HK-2 (cell line): ENCODE results near the gene OPCML.

Experiments used
- DNase-seq: peaks from one replicate; pipeline ENCODE4 v3.0.0-alpha.2; 2018; ENCODE audit not compliant: unreplicated experiment

Gene OPCML

DNA sequence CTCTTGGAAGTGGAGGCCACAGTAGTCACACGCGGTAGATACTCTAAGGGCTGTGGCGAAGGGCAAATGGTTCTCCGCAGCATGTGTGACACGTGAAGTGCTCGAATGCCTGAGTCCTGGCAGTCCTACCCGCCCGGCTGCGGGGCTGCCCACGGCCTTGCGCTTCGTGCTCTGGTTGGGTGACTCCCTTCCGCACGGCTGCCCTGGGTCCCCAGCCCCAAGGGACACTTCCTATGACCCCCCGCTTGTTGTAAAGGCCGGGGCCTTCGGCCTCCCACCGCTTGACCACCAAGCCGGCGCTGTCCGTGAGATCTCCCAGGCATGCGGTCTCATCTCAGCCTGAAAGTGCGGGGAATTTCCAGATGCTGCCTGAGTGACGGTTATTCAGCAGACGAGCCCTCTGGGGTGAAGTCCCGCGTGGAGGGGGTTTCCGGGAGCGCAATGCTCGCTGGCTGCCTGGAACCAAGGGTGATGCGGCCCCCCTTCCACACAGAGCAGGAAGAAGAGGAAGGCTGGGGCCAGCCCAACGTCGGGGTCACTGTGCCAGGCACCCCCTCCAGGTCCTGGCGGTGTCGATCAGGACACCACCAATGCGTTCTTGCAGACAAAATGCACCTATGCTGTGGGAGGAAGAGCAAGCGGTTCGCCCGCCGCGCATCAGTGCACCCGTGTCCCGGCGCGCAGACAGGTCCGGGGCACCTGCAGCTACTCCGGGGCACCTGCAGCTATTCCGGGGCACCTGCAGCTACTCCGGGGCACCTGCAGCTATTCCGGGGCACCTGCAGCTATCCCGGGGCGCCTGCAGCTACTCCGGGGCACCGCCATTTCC is 171.2 kb downstream of the OPCML start:
- no peak for DNase-seq

DNA sequence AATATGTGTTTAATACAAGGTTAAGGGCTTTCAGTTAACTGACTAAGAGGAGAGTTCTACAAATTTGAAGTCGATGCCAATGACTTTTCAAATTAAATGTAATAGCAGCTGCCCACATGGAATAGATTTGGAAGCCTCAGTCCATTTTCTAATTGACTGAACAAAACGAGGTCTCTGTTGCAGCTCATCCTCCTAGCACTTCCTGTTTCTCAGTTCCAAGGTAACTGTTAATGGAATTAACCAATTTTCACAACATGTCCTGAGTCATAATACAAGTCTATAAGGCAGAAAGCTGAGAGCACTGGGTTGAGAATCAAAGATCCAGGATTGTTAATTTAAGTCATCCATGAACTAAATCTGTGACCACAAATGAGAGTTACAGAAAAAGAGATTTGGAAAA is 177.2 kb downstream of the OPCML start:
- DNase-seq: no peak

DNA sequence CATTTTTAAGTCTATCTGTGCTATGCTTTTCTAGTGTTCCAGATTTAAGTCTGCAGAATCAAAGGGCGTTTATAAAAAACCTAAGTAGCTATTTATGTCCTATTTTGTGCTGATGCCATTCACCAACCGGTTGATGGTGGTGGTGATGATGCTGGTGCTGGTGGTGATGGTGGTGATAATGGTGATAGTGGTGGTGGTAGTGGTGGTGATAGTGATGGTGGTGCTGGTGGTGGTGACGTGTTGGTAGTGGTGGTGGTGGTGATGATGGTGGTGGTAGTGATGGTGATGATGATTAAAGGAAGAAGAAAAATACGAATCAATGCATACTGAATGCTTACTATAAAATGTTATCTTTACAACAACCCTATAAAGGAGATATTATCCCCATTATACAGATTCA is 178.2 kb downstream of the OPCML start:
- DNase-seq: no peak

DNA sequence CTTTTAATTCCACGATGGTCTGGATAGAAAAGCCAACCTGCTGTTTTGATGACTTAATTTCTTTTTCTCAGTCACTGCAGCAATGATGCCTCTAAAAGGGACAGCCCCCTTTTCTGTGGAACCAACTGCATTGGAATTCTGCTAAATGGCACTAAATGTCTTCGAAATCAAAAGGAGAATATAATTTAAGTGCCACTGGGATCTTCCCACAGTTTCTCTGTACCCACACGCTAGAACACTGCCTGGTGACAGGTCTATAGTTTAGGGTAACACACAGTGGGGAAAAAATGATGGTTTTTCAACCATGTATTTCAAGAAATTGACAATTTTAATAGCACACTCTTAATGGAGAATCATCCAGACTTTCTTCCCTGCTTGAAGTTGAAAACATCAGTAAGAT is 182.3 kb downstream of the OPCML start:
- no peak for DNase-seq

DNA sequence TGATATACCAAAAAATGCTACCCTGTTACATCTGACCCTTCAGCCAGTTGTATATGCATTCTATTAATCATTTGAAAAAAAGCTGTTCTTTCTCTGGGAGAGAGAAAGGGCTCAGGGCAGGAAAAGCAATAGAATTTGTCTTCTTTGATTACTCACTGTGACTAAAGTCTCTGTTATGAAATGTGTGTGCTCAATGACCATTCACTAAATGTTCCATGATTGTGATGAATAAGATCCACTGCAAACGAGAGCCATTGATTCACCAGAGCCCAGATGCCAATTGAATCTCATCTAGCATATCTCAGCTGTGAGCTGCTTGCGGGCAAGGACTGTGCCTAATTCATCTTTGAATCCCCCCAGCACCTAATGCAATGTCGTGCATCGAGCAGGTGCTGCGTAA is 184.3 kb downstream of the OPCML start:
- DNase-seq: no peak

DNA sequence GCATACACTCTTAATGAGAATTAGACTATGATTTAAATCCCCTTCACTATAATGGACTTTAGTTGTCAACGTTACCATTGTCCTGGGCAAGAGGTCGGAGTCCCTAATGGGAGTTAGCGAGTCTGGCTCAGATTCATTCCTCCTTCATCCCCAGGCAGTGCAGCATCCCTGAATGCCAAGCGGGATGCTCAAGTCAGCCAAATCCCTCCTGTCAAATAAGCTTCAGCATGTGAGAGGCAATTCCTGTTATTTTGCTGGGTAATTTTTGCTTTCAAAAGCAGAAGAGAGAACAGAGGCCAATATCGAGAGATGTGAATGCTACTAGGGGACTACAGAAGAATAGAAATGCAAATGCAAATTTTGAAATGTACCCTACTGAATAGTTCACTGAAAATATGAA is 186.2 kb downstream of the OPCML start:
- no peak for DNase-seq

DNA sequence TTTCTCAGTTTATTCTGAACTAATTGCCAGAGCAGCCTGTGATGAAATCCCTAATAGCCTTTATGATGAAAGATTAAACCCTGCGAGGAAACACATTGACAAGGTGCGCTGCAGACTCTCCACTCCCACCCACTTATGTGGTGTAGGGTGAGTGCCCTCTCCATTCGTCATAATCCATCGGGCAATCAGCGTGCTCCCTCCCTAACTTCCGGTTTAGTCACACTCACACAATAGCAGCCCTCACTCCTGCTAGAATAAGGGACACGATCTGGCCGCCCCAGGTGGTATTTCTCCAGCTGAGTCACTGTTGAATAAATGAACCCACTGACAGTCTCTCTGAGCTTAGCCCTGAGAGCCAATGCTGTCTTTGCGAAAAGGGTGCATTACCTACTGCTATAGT is 188.3 kb downstream of the OPCML start:
- DNase-seq: peak; percentile 10

DNA sequence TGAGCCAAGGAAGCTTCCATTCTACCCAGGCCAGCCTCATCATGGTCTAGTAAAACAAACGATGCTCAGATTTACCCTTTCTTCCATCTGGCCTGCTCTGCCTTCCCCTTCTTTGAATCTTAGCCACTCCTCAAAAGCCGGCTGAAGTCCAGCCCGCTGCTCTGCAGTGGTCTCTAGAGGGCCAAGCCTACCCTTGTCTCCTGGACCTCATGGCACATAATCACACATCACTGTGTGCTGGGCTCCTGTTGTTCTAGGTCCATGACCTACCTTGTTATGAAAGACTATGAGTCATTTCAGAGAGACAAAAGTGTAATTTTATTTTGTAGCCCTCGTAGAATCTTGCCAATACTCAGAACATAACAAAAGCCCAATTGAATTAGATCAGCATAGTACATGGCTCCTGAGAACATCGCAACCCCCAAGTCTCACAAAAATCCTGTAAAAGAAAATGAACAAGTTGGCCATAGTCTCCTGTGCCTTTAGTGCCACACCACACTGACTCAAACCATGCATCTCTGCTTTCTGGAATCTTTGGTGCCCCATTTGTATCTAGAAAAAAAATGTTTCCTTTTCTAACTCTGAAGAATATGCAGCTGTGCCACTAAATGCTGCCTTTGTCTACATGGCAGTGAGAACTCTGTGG is 192.7 kb downstream of the OPCML start:
- no peak for DNase-seq

DNA sequence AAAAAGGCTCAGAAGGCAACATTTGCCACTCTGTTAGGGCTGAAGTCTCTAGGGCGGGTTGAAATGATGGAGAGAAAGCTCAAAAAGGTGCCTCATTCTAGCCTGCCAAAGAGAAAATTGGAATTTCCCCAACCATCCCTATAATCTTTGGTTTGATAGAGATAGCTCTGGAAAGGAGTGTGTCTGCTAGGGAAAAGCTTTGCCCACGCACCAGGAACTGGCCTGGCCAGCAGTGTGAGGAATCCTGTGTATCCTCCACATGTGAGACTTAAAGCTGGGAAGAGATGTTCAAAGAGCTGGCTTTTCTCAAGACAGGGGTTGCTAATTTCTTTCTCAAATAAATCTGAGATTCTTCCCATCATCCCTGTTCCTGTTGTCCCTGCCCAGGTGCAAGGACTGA is 193.7 kb downstream of the OPCML start:
- DNase-seq: no peak

DNA sequence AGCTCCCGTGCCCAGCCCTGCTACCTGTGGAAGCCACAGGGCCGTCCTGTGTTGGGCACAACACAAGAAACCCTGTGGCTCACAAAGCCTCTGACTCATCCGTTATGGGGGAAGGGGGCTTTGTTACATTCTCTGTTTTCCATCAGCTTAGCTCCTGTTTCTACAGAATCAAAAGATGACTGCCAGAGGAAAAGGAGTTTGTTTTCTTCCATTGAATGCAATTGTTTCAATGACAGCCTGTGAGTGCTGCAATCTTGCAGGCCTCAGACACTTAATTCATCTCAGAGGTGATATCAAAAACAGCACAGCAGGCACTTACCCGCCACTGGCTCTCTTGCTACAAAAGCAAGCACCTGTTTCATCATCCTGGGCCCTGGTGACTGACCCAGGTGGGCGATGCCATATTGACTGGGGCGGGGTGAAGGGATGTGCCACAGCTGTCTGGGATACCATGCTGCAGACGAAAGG is 194.3 kb downstream of the OPCML start:
- DNase-seq: no peak

DNA sequence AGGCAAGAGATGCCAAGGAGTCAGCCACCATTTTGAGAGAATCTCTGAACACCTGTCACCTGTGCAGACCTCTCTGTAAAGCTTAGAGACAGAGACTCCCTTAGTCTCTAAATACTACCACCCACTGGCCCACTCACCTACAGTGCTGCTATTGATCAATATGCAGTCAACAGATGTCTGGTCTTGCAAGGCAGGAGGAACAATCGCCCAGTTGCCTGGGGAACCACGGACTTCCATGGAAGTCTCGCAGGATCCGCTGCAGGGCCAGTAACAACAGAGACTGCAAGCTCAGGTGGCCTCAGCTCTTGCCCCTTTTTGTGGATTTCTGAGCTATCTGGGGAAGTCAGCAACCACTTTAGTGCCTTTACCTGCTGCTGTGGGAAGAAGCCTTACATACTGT is 195.1 kb downstream of the OPCML start:
- DNase-seq: no peak

DNA sequence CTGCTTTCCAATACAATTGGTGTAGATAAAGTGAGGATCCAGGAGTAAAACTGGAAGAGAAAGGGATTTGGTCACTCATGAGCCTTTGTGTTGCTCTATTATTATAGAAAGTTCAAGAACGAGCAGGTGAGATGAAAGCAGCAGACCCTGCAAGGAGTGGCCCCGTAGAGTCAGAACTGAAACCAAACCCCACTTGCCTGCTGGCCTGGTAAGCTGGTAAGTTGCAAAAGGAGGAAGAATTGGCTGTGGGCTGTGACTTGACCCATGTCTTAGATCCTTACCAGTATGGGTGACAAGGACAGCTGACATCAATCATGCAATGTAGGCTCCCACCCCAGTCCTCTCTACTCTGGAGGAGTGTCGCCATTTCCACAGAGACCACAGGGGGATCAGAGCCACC is 201.3 kb downstream of the OPCML start:
- no peak for DNase-seq

DNA sequence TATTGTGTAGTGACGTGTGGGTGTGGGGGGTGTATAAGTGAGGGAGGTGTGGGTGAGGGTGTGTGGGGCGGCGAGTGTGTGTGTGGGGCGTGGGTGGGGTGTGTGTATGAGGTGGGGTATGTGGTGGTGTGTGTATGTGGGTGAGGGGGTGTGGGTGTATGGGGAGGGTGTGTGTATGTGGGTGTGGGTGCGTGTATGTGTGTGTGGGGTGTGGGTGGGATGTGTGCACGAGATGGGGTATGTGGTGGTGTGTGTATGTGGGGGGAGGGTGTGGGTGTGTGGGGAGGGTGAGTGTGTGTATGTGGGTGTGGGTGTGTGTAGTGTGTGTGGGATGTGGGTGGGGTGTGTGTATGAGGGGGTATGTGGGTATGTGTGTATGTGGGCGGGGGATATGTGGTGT is 205.5 kb downstream of the OPCML start:
- no peak for DNase-seq

DNA sequence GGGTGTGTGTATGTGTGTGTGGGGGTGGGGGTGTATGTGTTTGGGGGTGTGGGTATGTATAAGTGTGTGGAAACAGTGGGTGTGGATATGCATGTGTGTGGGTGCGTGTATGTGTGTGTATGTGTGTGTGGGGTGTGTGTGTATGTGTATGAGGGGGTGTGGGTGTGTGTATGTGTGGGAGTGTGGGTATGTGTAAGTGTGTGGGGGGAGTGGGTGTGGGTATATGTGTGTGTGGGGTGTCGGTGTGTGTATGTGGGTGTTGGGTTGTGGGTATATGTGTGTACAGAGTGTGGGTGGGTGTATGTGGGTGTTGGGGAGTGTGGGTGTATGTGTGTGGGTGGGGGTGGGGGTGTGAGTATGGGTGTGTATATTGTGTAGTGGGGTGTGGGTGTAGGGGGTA is 206.0 kb downstream of the OPCML start:
- DNase-seq: no peak

DNA sequence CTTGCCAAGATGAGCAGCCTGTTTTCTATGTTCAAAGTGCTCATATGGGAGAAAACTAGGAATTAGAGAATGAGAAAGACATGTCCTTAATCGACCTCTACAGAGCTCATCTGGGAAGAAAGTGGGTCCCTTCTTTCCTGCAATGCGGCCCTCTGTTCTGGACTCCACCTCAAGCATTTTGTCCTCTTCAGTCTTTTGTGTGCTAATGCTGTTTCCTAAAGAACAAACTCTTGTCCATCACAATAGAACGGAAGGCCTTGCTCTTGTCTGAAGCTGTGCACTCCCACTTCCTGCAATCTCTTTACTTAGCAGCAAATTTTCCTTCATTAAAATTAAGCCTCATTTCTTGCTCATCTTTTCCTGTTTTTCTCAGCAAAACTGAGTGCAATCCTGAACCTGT is 206.6 kb downstream of the OPCML start:
- no peak for DNase-seq

DNA sequence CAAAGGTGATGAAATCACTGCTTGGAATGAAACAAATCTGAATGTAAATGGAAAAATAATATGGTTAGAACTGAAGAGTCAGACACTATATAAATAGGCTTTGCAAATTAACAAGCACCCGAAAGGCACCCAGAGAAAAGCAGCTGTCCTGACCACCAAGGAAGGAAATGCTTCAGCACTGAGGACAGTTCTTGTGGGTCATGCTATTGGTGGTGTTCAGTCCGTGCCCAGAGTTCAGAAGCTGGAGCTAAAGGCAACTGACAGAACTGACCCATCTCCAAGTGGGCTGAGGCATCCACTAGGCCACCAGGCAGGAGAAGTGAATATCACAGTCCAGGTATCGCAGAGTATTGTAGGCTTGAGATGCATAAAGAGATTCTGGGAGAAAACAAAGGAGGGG is 208.9 kb downstream of the OPCML start:
- DNase-seq: no peak

DNA sequence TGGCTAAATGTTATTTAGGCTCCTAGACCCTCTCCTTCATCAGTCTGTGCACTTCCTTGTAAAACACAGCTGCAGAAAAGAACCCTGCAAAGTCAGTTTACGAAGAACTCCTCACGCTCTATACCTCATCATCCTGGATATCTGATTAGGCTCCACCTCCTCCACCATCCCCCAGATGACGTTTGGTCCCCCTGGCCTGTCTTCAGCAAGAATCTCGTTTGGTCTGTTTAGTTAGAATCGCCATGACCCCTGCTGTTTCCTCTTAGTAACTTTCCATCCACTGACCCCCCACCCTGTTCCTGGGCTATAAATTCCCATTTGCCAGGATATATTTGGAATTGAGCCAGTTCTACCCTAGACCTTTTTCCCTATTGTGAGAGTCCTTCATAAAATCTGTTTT is 214.1 kb downstream of the OPCML start:
- DNase-seq: no peak

DNA sequence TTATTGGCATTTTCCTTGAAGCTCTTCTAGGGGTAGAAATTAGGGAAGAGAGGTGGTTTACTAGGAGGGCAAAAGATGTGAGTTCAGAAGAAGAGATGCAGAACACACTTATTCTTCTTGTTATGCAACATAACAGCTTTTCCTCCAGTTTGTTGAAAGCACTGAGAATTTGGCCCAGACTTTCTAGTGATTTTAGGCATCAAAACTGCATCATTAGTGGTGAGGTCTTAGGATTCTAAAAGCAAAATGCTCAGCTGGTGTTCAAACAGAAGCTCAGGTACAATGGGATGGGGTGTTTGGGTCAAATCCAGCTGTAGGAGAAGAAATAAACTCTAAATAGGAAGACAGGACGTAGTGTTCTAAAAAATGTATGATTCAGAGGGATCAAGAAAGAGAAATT is 221.1 kb downstream of the OPCML start:
- no peak for DNase-seq

DNA sequence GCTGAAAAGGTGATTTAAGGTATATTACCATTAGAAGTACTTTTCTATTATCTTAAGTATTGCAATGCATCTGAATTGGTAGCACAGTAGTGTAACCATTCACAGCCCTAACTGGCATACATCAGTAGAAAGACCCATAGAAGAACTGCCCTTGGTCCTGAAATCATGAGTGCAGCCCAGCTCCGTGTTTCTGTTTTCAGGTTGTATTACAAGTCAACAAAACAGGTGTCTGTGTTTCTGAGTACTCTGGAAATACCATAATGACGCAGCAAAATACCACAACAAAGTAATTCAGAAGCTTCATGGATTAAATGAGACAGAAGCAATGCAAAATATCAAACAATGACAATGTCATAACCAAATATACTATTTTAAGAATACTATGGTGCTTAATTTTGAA is 226.3 kb downstream of the OPCML start:
- no peak for DNase-seq

DNA sequence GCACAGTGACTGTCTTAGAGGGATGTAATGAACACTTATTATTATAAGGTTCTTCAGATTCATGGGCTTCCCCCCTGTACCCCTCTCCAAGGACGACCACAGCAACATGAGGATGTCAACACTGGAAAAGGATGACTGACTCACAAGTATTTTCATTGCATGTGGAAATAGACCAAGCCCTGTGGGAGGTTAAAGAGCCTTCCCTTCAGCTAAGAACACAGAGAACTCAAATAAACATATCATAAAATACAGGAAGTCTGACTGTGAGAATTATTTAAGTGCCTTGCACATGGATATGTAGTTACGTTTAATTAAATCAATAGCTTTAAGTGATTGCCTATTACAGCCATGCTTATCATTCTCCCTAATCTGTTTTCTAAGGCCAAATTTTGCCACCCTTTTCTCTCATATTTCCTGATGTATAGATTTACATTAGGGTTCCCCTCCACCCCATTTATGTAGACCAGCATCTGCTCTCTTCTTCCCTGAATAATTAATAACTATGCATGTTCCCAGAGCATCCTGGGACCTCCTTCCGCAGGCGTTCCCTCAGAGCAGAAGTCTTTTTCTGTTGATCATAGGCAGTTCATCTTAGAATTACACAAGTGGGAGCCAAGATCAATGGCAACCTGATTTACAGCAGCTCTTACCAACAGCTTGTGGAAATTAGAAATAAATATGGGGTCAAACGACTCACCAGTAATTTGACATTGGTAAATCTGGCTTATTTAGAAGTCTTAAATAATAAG is 226.9 kb downstream of the OPCML start:
- no peak for DNase-seq

DNA sequence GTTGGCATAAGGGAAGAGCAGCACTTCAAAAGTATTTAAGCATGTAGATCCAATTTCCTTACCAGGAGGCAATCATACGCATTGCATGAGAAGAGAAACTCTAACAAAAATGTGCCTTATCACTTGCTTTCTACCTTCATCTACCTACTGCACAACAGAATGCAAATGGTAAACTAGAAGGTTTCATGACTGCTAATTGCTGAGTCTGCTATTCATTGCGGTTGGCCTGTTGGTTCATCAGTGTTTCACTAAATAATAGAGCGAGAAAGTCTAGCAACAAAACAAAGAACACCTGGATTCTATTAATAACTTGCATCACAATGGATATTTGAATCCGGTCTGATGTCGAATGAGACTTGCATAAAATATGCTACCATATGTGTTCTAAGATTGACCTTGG is 229.0 kb downstream of the OPCML start:
- no peak for DNase-seq

DNA sequence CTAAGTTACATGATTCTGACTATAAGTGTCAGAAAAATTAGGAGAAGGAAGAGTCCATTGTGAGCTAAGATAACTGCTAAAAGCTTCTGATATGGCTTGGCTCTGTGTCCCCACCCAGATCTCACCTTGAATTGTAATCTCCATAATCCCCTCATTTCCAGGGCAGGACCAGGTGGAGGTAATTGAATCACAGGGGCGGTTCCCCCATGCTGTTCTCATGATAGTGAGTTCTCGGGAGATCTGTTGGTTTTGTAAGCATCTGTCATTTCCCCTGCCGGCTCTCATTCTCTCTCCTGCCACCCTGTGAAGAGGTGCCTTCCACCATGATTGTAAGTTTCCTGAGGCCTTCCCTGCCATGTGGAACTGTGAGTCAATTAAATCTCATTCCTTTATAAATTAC is 230.2 kb downstream of the OPCML start:
- DNase-seq: no peak

DNA sequence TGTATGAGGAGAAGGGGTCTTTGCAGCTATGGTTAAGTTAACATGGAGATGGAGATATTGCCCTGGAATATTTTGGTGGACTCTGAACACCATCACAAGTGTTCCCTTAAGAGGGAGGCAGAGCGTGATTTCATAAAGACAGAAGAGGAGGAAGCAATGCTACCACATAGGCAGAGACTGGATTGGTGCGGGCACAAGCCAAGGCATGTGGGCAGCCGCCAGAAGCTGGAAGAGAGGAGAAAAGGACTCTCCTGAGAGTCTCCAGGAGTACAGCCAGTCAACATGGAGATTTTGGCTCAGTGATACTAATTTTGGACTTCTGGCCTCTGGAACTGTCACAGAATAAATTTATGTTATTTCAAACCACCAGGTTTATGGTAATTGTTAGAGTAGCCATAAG is 231.6 kb downstream of the OPCML start:
- no peak for DNase-seq
